Mesenchymal stem cell (in vitro differentiated cells and primary cell): Measurements from ENCODE around the gene MYL4.
A peak's percentile ranks its signal among the peaks of the same experiment; 100 is the strongest.
"Not testable (repeated sequence)": the region's sequence is repeated elsewhere in the genome, so short reads cannot be mapped to it uniquely, and the experiment has no call there.

Experiments
- DNase-seq: peaks from one replicate; pipeline ENCODE4 v3.0.0-alpha.2; 2013
- H2AFZ ChIP-seq: one replicate; pipeline ENCODE4 v1.6.1; 2013; ENCODE audit warnings: low read depth, mild to moderate bottlenecking, control low read depth, inconsistent platforms, low read length, moderate library complexity
- H2AK5ac ChIP-seq: 2 replicates; pipeline ENCODE4 v1.6.1; 2013; ENCODE audit warnings: low read length, moderate library complexity, mild to moderate bottlenecking, inconsistent platforms; ENCODE audit not compliant: severe bottlenecking
- H2BK120ac ChIP-seq: one replicate; pipeline ENCODE4 v1.6.1; 2013; ENCODE audit warnings: low read depth, mild to moderate bottlenecking, inconsistent platforms, low read length, moderate library complexity
- H2BK12ac ChIP-seq, 2 experiments: one replicate each; pipeline ENCODE4 v1.6.1; 2013; ENCODE audit warnings: inconsistent platforms in 2 of 2, low read length in 2 of 2, mild to moderate bottlenecking in 2 of 2, moderate library complexity in 2 of 2, control low read depth in 1 of 2
- H2BK15ac ChIP-seq: one replicate; pipeline ENCODE4 v1.6.1; 2013; ENCODE audit warnings: mild to moderate bottlenecking, low read depth, inconsistent platforms; ENCODE audit not compliant: poor library complexity, severe bottlenecking
- H2BK5ac ChIP-seq: 2 replicates; pipeline ENCODE4 v1.6.1; 2013; ENCODE audit warnings: low read depth, mild to moderate bottlenecking, low read length, control low read depth, inconsistent platforms; ENCODE audit not compliant: poor library complexity, severe bottlenecking
- H3K14ac ChIP-seq, 2 experiments: one replicate each; pipeline ENCODE4 v1.6.1; 2013; ENCODE audit warnings: inconsistent platforms in 2 of 2, low read length in 2 of 2, control low read depth in 1 of 2, mild to moderate bottlenecking in 1 of 2, moderate library complexity in 1 of 2
- H3K18ac ChIP-seq, 2 experiments: one replicate each; pipeline ENCODE4 v1.6.1; 2013; ENCODE audit warnings: inconsistent platforms in 2 of 2, low read length in 2 of 2, control low read depth in 1 of 2, low read depth in 1 of 2, mild to moderate bottlenecking in 1 of 2
- H3K23ac ChIP-seq, 2 experiments: one replicate each; pipeline ENCODE4 v1.6.1; 2013; ENCODE audit warnings: inconsistent platforms in 2 of 2, low read length in 2 of 2, mild to moderate bottlenecking in 2 of 2, moderate library complexity in 2 of 2, control low read depth in 1 of 2
- H3K27ac ChIP-seq: 2 replicates; pipeline ENCODE4 v1.5.1; 2013; ENCODE audit warnings: mild to moderate bottlenecking, moderate library complexity, low read length, control low read depth, inconsistent platforms; ENCODE audit not compliant: poor library complexity, severe bottlenecking
- H3K27me3 ChIP-seq, 2 experiments: 2 replicates each; pipeline versions ENCODE4 v1.6.1 to v1.7.0; 2013; ENCODE audit warnings: low read length in 2 of 2, mild to moderate bottlenecking in 2 of 2, moderate library complexity in 2 of 2, control low read depth in 1 of 2, inconsistent platforms in 1 of 2; ENCODE audit not compliant: control insufficient read depth in 1 of 2, insufficient read depth in 1 of 2
- H3K36me3 ChIP-seq, 2 experiments: 2 replicates each; pipeline versions ENCODE4 v1.6.1 to v1.7.0; 2013; ENCODE audit warnings: low read length in 2 of 2, control low read depth in 1 of 2, inconsistent platforms in 1 of 2, low read depth in 1 of 2, mild to moderate bottlenecking in 1 of 2; ENCODE audit not compliant: insufficient read depth in 2 of 2, control insufficient read depth in 1 of 2
- H3K4ac ChIP-seq, 2 experiments: one replicate each; pipeline ENCODE4 v1.6.1; 2013; ENCODE audit warnings: inconsistent platforms in 2 of 2, low read length in 2 of 2, mild to moderate bottlenecking in 2 of 2, moderate library complexity in 2 of 2, control low read depth in 1 of 2, low read depth in 1 of 2
- H3K4me1 ChIP-seq: 2 replicates; pipeline ENCODE4 v1.6.1; 2013; ENCODE audit warnings: low read depth, low read length, control low read depth; ENCODE audit not compliant: control insufficient read depth, insufficient read depth
- H3K4me2 ChIP-seq: 2 replicates; pipeline ENCODE4 v1.6.1; 2013; ENCODE audit warnings: low read length, mild to moderate bottlenecking, inconsistent platforms; ENCODE audit not compliant: poor library complexity, severe bottlenecking
- H3K4me3 ChIP-seq, 2 experiments: 2 replicates each; pipeline versions ENCODE4 v1.5.1 to v1.7.0; 2013; ENCODE audit warnings: low read length in 2 of 2, mild to moderate bottlenecking in 2 of 2, control low read depth in 1 of 2, low read depth in 1 of 2; ENCODE audit not compliant: insufficient read depth in 1 of 2
- H3K79me1 ChIP-seq: replicated peaks from 2 replicates; pipeline ENCODE4 v1.6.1; 2013; ENCODE audit warnings: mild to moderate bottlenecking, control low read depth, low read length, inconsistent platforms; ENCODE audit not compliant: poor library complexity, severe bottlenecking
- H3K9ac ChIP-seq: 2 replicates; pipeline ENCODE4 v1.7.0; 2013; ENCODE audit warnings: mild to moderate bottlenecking, low read length, moderate library complexity
- H3K9me3 ChIP-seq: 2 replicates; pipeline ENCODE4 v1.7.0; 2013; ENCODE audit warnings: mild to moderate bottlenecking, low read length; ENCODE audit not compliant: control insufficient read depth
- H4K8ac ChIP-seq: one replicate; pipeline ENCODE4 v1.6.1; 2013; ENCODE audit warnings: inconsistent platforms, mild to moderate bottlenecking, low read length, moderate library complexity
- H4K91ac ChIP-seq: one replicate; pipeline ENCODE4 v1.6.1; 2013; ENCODE audit warnings: mild to moderate bottlenecking, low read length, inconsistent platforms
- WGBS: methylation state at CpG from one replicate; pipeline ENCODE4 v1.1.7; 2013; ENCODE audit warnings: mixed read lengths; 5-methylcytosine and 5-hydroxymethylcytosine counted together

Gene MYL4

DNA sequence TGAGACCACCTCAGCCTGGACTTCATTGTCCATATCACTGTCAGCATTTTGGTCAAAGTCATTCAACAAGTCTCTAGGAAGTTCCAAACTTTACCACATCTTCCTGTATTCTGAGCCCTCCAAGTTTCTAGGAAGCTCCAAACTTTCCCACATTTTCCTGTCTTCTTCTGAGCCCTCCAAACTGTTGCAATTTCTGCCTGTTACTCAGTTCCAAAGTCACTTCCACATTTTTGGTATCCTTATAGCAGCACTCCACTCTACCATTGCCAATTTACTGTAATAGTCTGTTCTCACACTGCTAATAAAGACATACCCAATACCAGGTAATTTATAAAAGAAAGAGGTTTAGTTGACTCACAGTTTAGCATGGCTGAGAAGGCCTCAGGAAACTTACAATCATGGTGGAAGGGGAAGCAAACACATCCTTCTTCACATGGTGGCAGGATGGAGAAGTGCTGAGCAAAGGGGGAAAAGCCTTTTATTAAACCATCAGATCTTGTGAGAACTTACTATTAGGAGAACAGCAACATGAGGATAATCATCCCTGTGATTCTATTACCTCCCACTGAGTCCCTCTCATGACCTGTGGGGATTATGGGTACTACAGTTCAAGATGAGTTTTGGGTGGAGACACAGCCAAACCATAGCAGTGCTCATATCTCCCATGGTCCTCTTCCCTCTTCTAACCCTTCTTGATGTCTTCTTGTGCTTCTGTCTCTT is 60.6 kb downstream of the MYL4 start:
- not testable (repeated sequence) for H3K14ac ChIP-seq, H4K91ac ChIP-seq, H2AFZ ChIP-seq, H3K4me3 ChIP-seq, H3K9me3 ChIP-seq, H3K27me3 ChIP-seq, H2BK12ac ChIP-seq, H2BK15ac ChIP-seq, H4K8ac ChIP-seq, H3K4me2 ChIP-seq, H2BK120ac ChIP-seq, H3K9ac ChIP-seq, H3K18ac ChIP-seq, DNase-seq, H3K23ac ChIP-seq, H2BK5ac ChIP-seq, H3K4ac ChIP-seq
- Histone ChIP-seq H2AK5ac (peak overlapping the region; percentile 99), H3K79me1 (peaks cover 13% of the 10 kb centered on the region), H3K36me3 (peaks cover 14 to 20% of the 10 kb centered on the region in 2 experiments), H3K27ac (peak overlapping the region; percentile 96), H3K4me1 (peaks cover 20% of the 10 kb centered on the region)

DNA sequence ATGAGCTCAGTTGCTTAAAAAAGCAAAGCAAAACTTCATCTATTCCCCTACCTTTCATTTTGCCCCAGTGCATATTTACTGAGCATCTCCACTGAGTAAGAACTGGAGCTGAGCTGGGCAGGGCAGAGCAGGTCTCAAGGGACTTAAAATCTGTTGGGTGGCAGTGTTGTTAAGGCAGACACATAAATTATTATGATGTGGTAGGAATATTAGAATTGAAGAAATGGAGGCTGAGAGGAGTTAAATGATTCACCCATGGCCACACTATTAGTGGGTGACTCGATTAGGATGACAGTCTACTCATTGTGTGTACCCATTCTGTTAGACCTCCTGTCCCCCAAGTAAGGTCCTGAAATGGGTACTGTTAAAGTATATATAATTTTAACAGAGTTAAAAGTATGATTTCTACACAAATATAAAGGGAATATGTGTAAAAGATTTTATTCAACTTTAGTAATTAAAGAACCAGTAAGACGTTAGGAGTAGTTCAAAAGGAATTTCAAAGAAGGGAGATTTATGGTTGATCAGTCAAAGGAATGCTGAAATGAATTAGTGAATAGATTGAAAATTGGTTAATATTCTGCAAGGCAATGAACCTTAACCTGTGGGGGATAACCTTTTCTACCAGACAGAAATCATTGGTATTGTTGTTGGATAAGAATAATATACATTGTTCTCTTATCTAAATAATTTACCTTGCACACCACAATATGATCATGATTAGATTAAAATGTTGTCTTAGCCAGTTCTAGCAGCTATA is 62.0 kb downstream of the MYL4 start:
- no peak for DNase-seq
- peak overlapping the region; percentile 96 for H3K27ac ChIP-seq
- H3K18ac ChIP-seq, result no peak overlapping the region
- no peak overlapping the region for H2BK12ac ChIP-seq
- H3K4me2 ChIP-seq, result no peak overlapping the region
- H2BK15ac ChIP-seq, result no peak overlapping the region
- H4K91ac ChIP-seq, result no peak overlapping the region
- H3K9ac ChIP-seq, result no peak overlapping the region
- no peaks in the 10 kb centered on the region for H3K27me3 ChIP-seq
- H3K14ac ChIP-seq, result no peak overlapping the region
- H3K9me3 ChIP-seq, result no peaks in the 10 kb centered on the region
- H3K4me3 ChIP-seq, result no peak overlapping the region
- H4K8ac ChIP-seq, result no peak overlapping the region
- peak overlapping the region; percentile 93 for H2BK5ac ChIP-seq
- H3K4me1 ChIP-seq, result peaks cover 33% of the 10 kb centered on the region
- no peak overlapping the region for H3K4ac ChIP-seq
- peak overlapping the region; percentile 99 for H2AK5ac ChIP-seq
- H2AFZ ChIP-seq, result no peak overlapping the region
- H3K23ac ChIP-seq, result no peak overlapping the region
- H3K79me1 ChIP-seq, result peaks cover 15% of the 10 kb centered on the region
- WGBS, result 85% methylated on average over 1 of the region's 2 CpGs
- H3K36me3 ChIP-seq, result peaks cover 16 to 22% of the 10 kb centered on the region in 2 experiments
- no peak overlapping the region for H2BK120ac ChIP-seq

DNA sequence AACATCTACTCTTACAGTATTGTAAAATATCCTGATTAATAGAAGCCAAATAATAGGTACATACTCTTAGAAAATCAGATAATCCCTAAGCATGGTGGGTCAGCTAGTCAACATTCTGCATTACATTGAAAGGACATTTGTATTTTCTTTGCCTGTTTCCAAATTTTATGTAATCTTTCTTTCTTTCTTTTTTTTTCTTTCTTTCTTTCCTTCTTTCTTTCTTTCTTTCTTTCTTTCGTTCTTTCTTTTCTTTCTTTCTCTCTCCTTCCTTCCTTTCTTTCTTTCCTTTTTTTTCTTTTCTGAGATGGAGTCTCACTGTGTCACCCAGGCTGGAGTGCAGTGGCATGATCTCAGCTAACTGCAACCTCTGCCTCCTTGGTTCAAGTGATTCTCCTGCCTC is 63.3 kb downstream of the MYL4 start:
- H2BK120ac ChIP-seq, result no peak overlapping the region
- H2AFZ ChIP-seq, result no peak overlapping the region
- H3K79me1 ChIP-seq, result peaks cover 15% of the 10 kb centered on the region

GRCh38 chr17:47273245-47273644 is 64.1 kb downstream of the MYL4 start:
- Histone ChIP-seq H2AK5ac (peak overlapping the region; percentile 45), H3K4ac (no peak overlapping the region), H3K9me3 (no peaks in the 10 kb centered on the region), H2BK15ac (peak overlapping the region; percentile 39), H3K79me1 (peaks cover 15% of the 10 kb centered on the region), H2BK5ac (peak overlapping the region; percentile 39), H3K14ac (no peak overlapping the region), H2AFZ (no peak overlapping the region), H3K4me3 (no peak overlapping the region), H3K36me3 (peaks cover 19 to 29% of the 10 kb centered on the region in 2 experiments), H4K8ac (no peak overlapping the region), H3K23ac (no peak overlapping the region), H4K91ac (no peak overlapping the region), H2BK120ac (no peak overlapping the region), H3K18ac (no peak overlapping the region), H2BK12ac (peak overlapping the region in 1 of 2 experiments; percentile 28), H3K4me2 (no peak overlapping the region), H3K27ac (no peak overlapping the region), H3K27me3 (no peaks in the 10 kb centered on the region), H3K4me1 (peaks cover 41% of the 10 kb centered on the region), H3K9ac (no peak overlapping the region)
- WGBS, result 94% methylated on average over 2 of the region's 2 CpGs
- DNase-seq, result no peak

More for the DNA sequence above, 63.3 kb downstream of the MYL4 start:
- Histone ChIP-seq H3K27me3 (no peaks in the 10 kb centered on the region), H3K9ac (no peak overlapping the region), H2BK12ac (no peak overlapping the region), H3K9me3 (no peaks in the 10 kb centered on the region), H2BK5ac (no peak overlapping the region), H2BK15ac (no peak overlapping the region), H3K4me1 (peaks cover 41% of the 10 kb centered on the region), H2AK5ac (no peak overlapping the region), H3K27ac (no peak overlapping the region), H4K8ac (no peak overlapping the region), H3K14ac (no peak overlapping the region), H3K23ac (no peak overlapping the region), H3K18ac (no peak overlapping the region), H3K4me2 (no peak overlapping the region), H3K4ac (no peak overlapping the region), H3K36me3 (peaks cover 19 to 25% of the 10 kb centered on the region in 2 experiments), H4K91ac (no peak overlapping the region), H3K4me3 (no peak overlapping the region)
- no peak for DNase-seq
- WGBS, result 94% methylated on average over 1 of the region's 1 CpG
